ENCODE measurements around the gene HTR1D. TPM values are rescaled to one million over a fixed set of nuclear protein-coding genes. Genes with fewer than 3 reads are reported as not detected.

Gene HTR1D
- total RNA-seq, 1 experiment from 2014 or later: 3.5 TPM

- Histone ChIP-seq H4K20me1 (ENCODE audit: insufficient read depth) (no peaks in the 10 kb centered on the region), H3K27ac (ENCODE audit: low read depth, low read length) (no peak overlapping the region), H2AFZ (ENCODE audit: low read depth, low read length, poor library complexity, severe bottlenecking) (no peak overlapping the region), H3K9ac (ENCODE audit: low read length) (no peak overlapping the region), H3K27me3 (ENCODE audit: insufficient read depth, low read length) (no peaks in the 10 kb centered on the region), H3K79me2 (ENCODE audit: insufficient read depth, low read length) (no peaks in the 10 kb centered on the region), H3K9me2 (ENCODE audit: insufficient read depth) (0 out of 2 replicates have a peak, but pooled peaks cover 4% of the 10 kb centered on the region), H3K4me3 (replicated peaks in 1 of 2; ENCODE audit: low read depth in 1 of 2, low read length in 2 of 2) (no peak overlapping the region), H3K36me3 (ENCODE audit: control insufficient read depth in 1 of 2, insufficient read depth in 2 of 2, low read length in 2 of 2) (no peaks in the 10 kb centered on the region), H3K4me1 (ENCODE audit: control insufficient read depth in 1 of 2, insufficient read depth in 2 of 2, low read length in 2 of 2) (peaks cover 4 to 33% of the 10 kb centered on the region in 2 experiments), H3K4me2 (ENCODE audit: low read length) (no peak overlapping the region), H3K9me3 (ENCODE audit: control insufficient read depth in 1 of 2, insufficient read depth in 1 of 2, low read depth in 1 of 2, low read length in 2 of 2) (no peaks in the 10 kb centered on the region)
- ChIA-PET POLR2A (no interaction called here), CTCF (interaction anchor here (0.9 to 1.0 kb wide), 3 partner anchors 10 to 76 kb away, joined by 3 read pairs; no protein-coding TSS in a partner anchor), RAD21 (ENCODE audit: low non-redundant PET in 1 of 2, low total read pairs in 2 of 2, uncharacterized antibody in 2 of 2, unreplicated experiment in 2 of 2) (no interaction called here)
- no TSS peak for BruUV-seq (replicated peaks)
- intact Hi-C loops (cut with micrococcal nuclease): no loop called here
- ATAC-seq (no peak), DNase-seq (ENCODE audit: low read depth, low spot score) (no peak)
- no peak for TF ChIP-seq SP1 (IDR thresholded peaks at IDR 0.05; ENCODE audit: low read depth)
- TF ChIP-seq POLR2AphosphoS5 (IDR thresholded peaks at IDR 0.05; ENCODE audit: low read depth, low read length): no peak
- TF ChIP-seq CEBPB (IDR thresholded peaks at IDR 0.05; ENCODE audit: low read depth): no peak
- no peak for TF ChIP-seq JUND (IDR thresholded peaks at IDR 0.05)
- no peak for TF ChIP-seq CBX3 (IDR thresholded peaks at IDR 0.05; ENCODE audit: low read depth)
- TF ChIP-seq REST (IDR thresholded peaks at IDR 0.05; ENCODE audit: low read depth): no peak
- no peak for TF ChIP-seq EGR1 (IDR thresholded peaks at IDR 0.05; ENCODE audit: low read depth)
- TF ChIP-seq CTCF (IDR thresholded peaks at IDR 0.05 in 2 of 3, conservative IDR thresholded peaks at IDR 0.05 in 1 of 3; ENCODE audit: borderline replicate concordance in 1 of 3, insufficient read depth in 1 of 3, low read depth in 2 of 3, low read length in 2 of 3): no peak
- no peak for TF ChIP-seq MAX (IDR thresholded peaks at IDR 0.05)
- TF ChIP-seq ZBTB33 (IDR thresholded peaks at IDR 0.05; ENCODE audit: extremely low read depth, insufficient replicate concordance, low read length): no peak
- TF ChIP-seq EZH2phosphoT487 (IDR thresholded peaks at IDR 0.05; ENCODE audit: borderline replicate concordance): no peak
- no peak for TF ChIP-seq SIN3A (IDR thresholded peaks at IDR 0.05; ENCODE audit: low read depth)
These were observed 42.7 kb downstream of the HTR1D start for GRCh38 chr1:23174426-23175110.
